HL-60 (cell line): ENCODE results near the gene TP53TG5.

ENCODE experiments used
- CTCF ChIP-seq: IDR thresholded peaks from one replicate; pipeline ENCODE4 v1.5.1; 2011; ENCODE audit warnings: low read length, control low read depth, inconsistent platforms; ENCODE audit not compliant: insufficient read depth
- GABPA ChIP-seq: IDR thresholded peaks from 2 replicates; pipeline ENCODE4 v1.6.1; 2012; ENCODE audit warnings: low read depth
- POLR2AphosphoS5 ChIP-seq: IDR thresholded peaks from 2 replicates; pipeline ENCODE4 v1.6.1; 2012; ENCODE audit warnings: low read depth
- SPI1 ChIP-seq: IDR thresholded peaks from 2 replicates; pipeline ENCODE4 v1.6.1; 2012; ENCODE audit warnings: low read depth, mild to moderate bottlenecking, borderline replicate concordance

GRCh38 chr20:45407783-45408645, 29.9 kb upstream of the TP53TG5 start, which contains the start of gene DBNDD2:
- TF ChIP-seq CTCF = no peak
- no peak for TF ChIP-seq SPI1
- no peak for TF ChIP-seq GABPA
- no peak for TF ChIP-seq POLR2AphosphoS5
